Fibroblast of lung (primary cell): ENCODE data around the gene TDRD7. TPM values are rescaled to one million over a fixed set of nuclear protein-coding genes. Genes with fewer than 3 reads are reported as not detected.

Source experiments
- DNase-seq, 2 donors: peaks; one replicate each; pipeline versions ENCODE4 v3.0.0 to v3.0.0-alpha.2; 2010; ENCODE audit warnings: low read depth in 2 of 2
- H2AFZ ChIP-seq: 2 replicates; pipeline ENCODE4 v1.5.1; 2012; ENCODE audit warnings: low read length, control low read depth, inconsistent platforms
- H3K27ac ChIP-seq: 2 replicates; pipeline ENCODE4 v1.5.1; 2011; ENCODE audit warnings: low read length, control low read depth; ENCODE audit not compliant: insufficient read depth
- H3K27me3 ChIP-seq: 2 replicates; pipeline ENCODE4 v1.5.1; 2011; ENCODE audit warnings: mild to moderate bottlenecking, low read length; ENCODE audit not compliant: control insufficient read depth, insufficient read depth
- H3K36me3 ChIP-seq: 2 replicates; pipeline ENCODE4 v1.5.1; 2011; ENCODE audit warnings: low read length; ENCODE audit not compliant: control insufficient read depth, insufficient read depth
- H3K4me1 ChIP-seq: 2 replicates; pipeline ENCODE4 v1.5.1; 2011; ENCODE audit warnings: low read length; ENCODE audit not compliant: control insufficient read depth, insufficient read depth; ENCODE audit errors: extremely low read depth
- H3K4me2 ChIP-seq: 2 replicates; pipeline ENCODE4 v1.5.1; 2011; ENCODE audit warnings: low read length, control low read depth; ENCODE audit not compliant: insufficient read depth; ENCODE audit errors: extremely low read depth
- H3K4me3 ChIP-seq, 4 experiments: fragments of 200-600 bp in 1 of 4; sonication (generic) in 1 of 4; replicated peaks in 1 of 4; 2 replicates each; pipeline ENCODE4 v1.5.1; 2011 to 2016; ENCODE audit warnings: low read length in 4 of 4, low read depth in 3 of 4, mild to moderate bottlenecking in 3 of 4, control low read depth in 2 of 4, inconsistent platforms in 1 of 4, mixed read lengths in 1 of 4; ENCODE audit not compliant: insufficient read depth in 1 of 4; ENCODE audit errors: control extremely low read depth in 1 of 4
- H3K79me2 ChIP-seq: 2 replicates; pipeline ENCODE4 v1.5.1; 2012; ENCODE audit warnings: mild to moderate bottlenecking, low read length, inconsistent platforms; ENCODE audit not compliant: control insufficient read depth, insufficient read depth
- H3K9ac ChIP-seq: 2 replicates; pipeline ENCODE4 v1.5.1; 2011; ENCODE audit warnings: mild to moderate bottlenecking, low read length, control low read depth; ENCODE audit not compliant: insufficient read depth
- H3K9me3 ChIP-seq: 2 replicates; pipeline ENCODE4 v1.5.1; 2012; ENCODE audit warnings: low read depth, low read length; ENCODE audit not compliant: control insufficient read depth, insufficient read depth
- H4K20me1 ChIP-seq: 2 replicates; pipeline ENCODE4 v1.5.1; 2011; ENCODE audit warnings: low read length; ENCODE audit not compliant: control insufficient read depth, insufficient read depth; ENCODE audit errors: extremely low read depth
- CTCF ChIP-seq, 2 donors: IDR thresholded peaks in 1 of 2; conservative IDR thresholded peaks in 1 of 2; 1 replicate in 1 of 2; 2 replicates in 1 of 2; pipeline ENCODE4 v1.5.1; 2011 to 2012; ENCODE audit warnings: low read length in 2 of 2, control low read depth in 1 of 2, inconsistent platforms in 1 of 2, low read depth in 1 of 2, mild to moderate bottlenecking in 1 of 2
- EZH2 ChIP-seq: IDR thresholded peaks from 2 replicates; pipeline ENCODE4 v1.5.1; 2012; ENCODE audit warnings: low read length, control low read depth, mild to moderate bottlenecking; ENCODE audit errors: missing control alignments
- polyA plus RNA-seq, 2 donors: library from polyadenylated mRNA; depleted of rRNA in 1 of 2; stranded (reverse) in 1 of 2; unstranded in 1 of 2; fragments of >200 nt; gene quantifications; 2 replicates each; pipeline ENCODE4 v1.2.1, GENCODE V29; 2011 to 2012; ENCODE audit warnings: missing spikeins in 1 of 2
- total RNA-seq: library from RNA; depleted of rRNA; stranded (reverse); fragments of >200 nt; gene quantifications from 2 replicates; pipeline ENCODE4 v1.2.1, GENCODE V29; 2014

Gene TDRD7
- total and polyA plus RNA-seq, 2 donors (not counting 1 experiment from before 2014, with no cell fraction given) = 9.8 to 14.7 TPM

- no peak for DNase-seq
- H3K4me1 ChIP-seq = no peaks in the 10 kb centered on the region
- H3K4me2 ChIP-seq = no peak overlapping the region
- no peaks in the 10 kb centered on the region for H3K79me2 ChIP-seq
- no peaks in the 10 kb centered on the region for H4K20me1 ChIP-seq
- no peak overlapping the region for H3K27ac ChIP-seq
- H3K9me3 ChIP-seq = no peaks in the 10 kb centered on the region
- H3K4me3 ChIP-seq = no peak overlapping the region
- H3K9ac ChIP-seq = no peak overlapping the region
- H3K27me3 ChIP-seq = no peaks in the 10 kb centered on the region
- peak in 1 of 2 donors; percentile 2 for TF ChIP-seq CTCF (conservative IDR thresholded peaks at IDR 0.05 in 1 of 2, IDR thresholded peaks at IDR 0.05 in 1 of 2; ENCODE audit: low read depth in 1 of 2, low read length in 2 of 2)
- TF ChIP-seq EZH2 = no peak
- no peak overlapping the region for H2AFZ ChIP-seq
- no peaks in the 10 kb centered on the region for H3K36me3 ChIP-seq
Observed at GRCh38 chr9:97470076-97470475, 58.2 kb downstream of the TDRD7 start.

- TF ChIP-seq CTCF (conservative IDR thresholded peaks at IDR 0.05 in 1 of 2, IDR thresholded peaks at IDR 0.05 in 1 of 2; ENCODE audit: low read depth in 1 of 2, low read length in 2 of 2) = no peak
- no peak for TF ChIP-seq EZH2
- H3K9ac ChIP-seq = no peak overlapping the region
- no peak for DNase-seq
- no peaks in the 10 kb centered on the region for H3K27me3 ChIP-seq
- no peak overlapping the region for H2AFZ ChIP-seq
- H3K9me3 ChIP-seq = no peaks in the 10 kb centered on the region
- H3K4me2 ChIP-seq = no peak overlapping the region
- no peaks in the 10 kb centered on the region for H3K4me1 ChIP-seq
- H3K4me3 ChIP-seq = no peak overlapping the region
- no peaks in the 10 kb centered on the region for H3K79me2 ChIP-seq
- H4K20me1 ChIP-seq = no peaks in the 10 kb centered on the region
- H3K27ac ChIP-seq = no peak overlapping the region
- no peaks in the 10 kb centered on the region for H3K36me3 ChIP-seq
Observed at GRCh38 chr9:97473717-97474116, 61.8 kb downstream of the TDRD7 start.

GRCh38 chr9:97474372-97474925 is 62.6 kb downstream of the TDRD7 start:
- no peak overlapping the region for H2AFZ ChIP-seq
- H3K9me3 ChIP-seq = no peaks in the 10 kb centered on the region
- peak; percentile 14 to 19 for DNase-seq
- no peaks in the 10 kb centered on the region for H4K20me1 ChIP-seq
- H3K36me3 ChIP-seq = no peaks in the 10 kb centered on the region
- no peak overlapping the region for H3K27ac ChIP-seq
- no peak overlapping the region for H3K9ac ChIP-seq
- H3K79me2 ChIP-seq = no peaks in the 10 kb centered on the region
- no peak overlapping the region for H3K4me2 ChIP-seq
- H3K4me3 ChIP-seq = no peak overlapping the region
- no peaks in the 10 kb centered on the region for H3K4me1 ChIP-seq
- no peaks in the 10 kb centered on the region for H3K27me3 ChIP-seq
- TF ChIP-seq CTCF (conservative IDR thresholded peaks at IDR 0.05 in 1 of 2, IDR thresholded peaks at IDR 0.05 in 1 of 2; ENCODE audit: low read depth in 1 of 2, low read length in 2 of 2) = no peak
- TF ChIP-seq EZH2 = no peak
